Left ventricle myocardium superior (tissue), 1 donor: Measurements from ENCODE around the gene POU4F1. TPM values are rescaled to one million over a fixed set of nuclear protein-coding genes. Genes with fewer than 3 reads are reported as not detected.

Experiments used
- ATAC-seq: fragments of 200-7000 bp; cut with Tn5 transposase; one replicate; pipeline ENCODE4 v1.9.1; 2020; ENCODE audit warnings: mild to moderate bottlenecking, moderate library complexity
- DNase-seq: peaks from one replicate; pipeline ENCODE4 v3.0.0-alpha.2; 2020
- intact Hi-C: fragments of 100-400 bp; cut with micrococcal nuclease; formaldehyde crosslinking; loops from one replicate; pipeline ENCODE4 v1.11.0; 2022
- total RNA-seq: library from RNA; stranded (reverse); fragmentation: NEBNext Ultra II Directional; extraction: Animal tissue kit (Norgen Biotek cat#: 25700); gene quantifications from one replicate; pipeline ENCODE4 v1.2.1, GENCODE V29; 2021
- donor health status: DM: no; HTN: yes; CAD: no; lungs with severe emphysema.

Gene POU4F1
- total RNA-seq, 1 donor from 2014 or later = not detected

- intact Hi-C loops = no loop called here
- DNase-seq (peak; percentile 48), ATAC-seq (peak; percentile 43)
Observed at GRCh38 chr13:78595495-78596398, 7.6 kb downstream of the POU4F1 start.

DNA sequence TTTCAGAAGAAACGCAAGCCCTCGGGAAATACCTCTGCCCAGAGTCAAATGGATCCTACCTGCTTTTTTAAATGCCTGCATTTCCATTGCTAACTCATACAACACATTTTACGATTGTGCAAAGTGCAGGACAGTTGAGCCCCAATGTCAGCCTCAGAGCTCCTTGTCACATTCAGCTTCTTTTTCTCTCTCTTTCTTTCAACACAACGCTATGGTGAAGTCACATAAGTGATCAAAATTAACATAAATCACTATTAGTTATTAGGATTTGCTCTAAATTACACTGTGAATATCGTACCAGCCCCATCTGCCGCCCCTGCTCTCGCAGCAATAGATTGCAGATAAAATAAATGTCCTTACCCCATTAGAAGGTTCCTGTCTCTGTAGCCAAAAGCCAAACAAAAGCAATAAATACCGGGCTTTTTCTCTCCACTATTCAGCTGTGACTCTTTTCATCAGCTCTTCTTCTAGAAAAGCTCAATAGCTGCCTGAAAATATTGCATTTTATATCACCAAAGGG, 8.8 kb downstream of the POU4F1 start:
- no peak for DNase-seq
- intact Hi-C loops = no loop called here
- no peak for ATAC-seq

- ATAC-seq (no peak), DNase-seq (no peak)
- intact Hi-C loops = no loop called here
Observed at GRCh38 chr13:78593652-78594455, 9.5 kb downstream of the POU4F1 start.

- no peak for DNase-seq
- intact Hi-C loops = no loop called here
- no peak for ATAC-seq
Observed at GRCh38 chr13:78593129-78593528, 10.2 kb downstream of the POU4F1 start.

- intact Hi-C loops = no loop called here
- DNase-seq = no peak
Observed at GRCh38 chr13:78592584-78592983, 10.8 kb downstream of the POU4F1 start.

GRCh38 chr13:78589206-78589605, 14.1 kb downstream of the POU4F1 start:
- DNase-seq = peak; percentile 69
- intact Hi-C loops = no loop called here
- no peak for ATAC-seq

More at GRCh38 chr13:78592584-78592983, 10.8 kb downstream of the POU4F1 start:
- no peak for ATAC-seq

GRCh38 chr13:78587395-78587794, 16.0 kb downstream of the POU4F1 start:
- ATAC-seq (no peak), DNase-seq (no peak)
- intact Hi-C loops = no loop called here

GRCh38 chr13:78586706-78587105, 16.6 kb downstream of the POU4F1 start:
- ATAC-seq (no peak), DNase-seq (no peak)
- intact Hi-C loops = no loop called here

- ATAC-seq (no peak), DNase-seq (no peak)
- intact Hi-C loops = no loop called here
Observed at GRCh38 chr13:78576261-78576660, 27.1 kb downstream of the POU4F1 start.

GRCh38 chr13:78572459-78572858, 30.9 kb downstream of the POU4F1 start:
- ATAC-seq (no peak), DNase-seq (no peak)
- intact Hi-C loops = no loop called here

DNA sequence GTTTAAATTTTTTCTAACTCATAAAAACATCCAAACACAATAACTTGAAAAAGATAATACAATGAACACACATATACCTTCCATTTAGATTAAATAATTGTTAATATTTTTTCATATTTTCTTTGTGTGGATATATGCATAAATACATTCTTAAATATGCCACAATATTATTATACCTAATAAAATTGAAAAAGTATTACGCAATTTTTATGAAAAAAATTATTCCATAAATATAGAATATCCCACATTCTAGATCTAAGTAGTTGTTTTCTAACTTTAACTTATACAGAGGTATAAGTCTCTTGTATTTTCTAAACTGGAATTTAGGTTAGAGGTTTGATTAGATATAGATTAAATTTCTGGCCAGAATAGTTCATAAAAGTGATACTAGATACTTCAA, 34.3 kb downstream of the POU4F1 start:
- intact Hi-C loops = no loop called here
- DNase-seq (no peak), ATAC-seq (no peak)

DNA sequence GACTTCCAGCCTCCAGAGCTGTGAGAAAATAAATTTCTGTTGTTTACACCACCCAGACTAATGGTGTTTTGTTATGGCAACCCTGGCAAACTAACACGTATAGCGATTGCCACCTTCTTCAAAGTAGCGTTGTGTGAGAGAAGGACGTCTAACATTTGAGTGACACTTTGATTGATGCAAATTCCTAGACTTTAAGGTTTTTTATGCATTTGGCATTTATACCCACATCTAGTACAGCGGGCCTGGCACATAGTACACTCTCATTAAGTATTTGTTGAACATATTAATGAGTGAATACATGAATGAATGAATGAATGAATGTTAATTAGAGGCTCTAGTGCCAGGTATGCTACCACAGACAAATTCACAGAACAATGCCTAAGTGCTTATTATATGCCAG, 36.7 kb downstream of the POU4F1 start:
- intact Hi-C loops = no loop called here
- ATAC-seq (no peak), DNase-seq (no peak)

GRCh38 chr13:78562237-78562889, 41.0 kb downstream of the POU4F1 start:
- intact Hi-C loops = no loop called here
- ATAC-seq (no peak), DNase-seq (no peak)

Other genes with a start within 250 kb of the POU4F1 start
- gene OBI1, start 55.6 kb upstream of the POU4F1 start, total RNA-seq = 9.9 TPM